Bone marrow (tissue), 2 donors: ENCODE results near the gene DENND4A.
"Not testable (repeated sequence)": the region's sequence is repeated elsewhere in the genome, so short reads cannot be mapped to it uniquely, and the experiment has no call there.

Source experiments
- DNase-seq, 2 donors: peaks; one replicate each; lab custom pipeline; 2025; lab: John Stamatoyannopoulos, UW

DENND4A gene

DNA sequence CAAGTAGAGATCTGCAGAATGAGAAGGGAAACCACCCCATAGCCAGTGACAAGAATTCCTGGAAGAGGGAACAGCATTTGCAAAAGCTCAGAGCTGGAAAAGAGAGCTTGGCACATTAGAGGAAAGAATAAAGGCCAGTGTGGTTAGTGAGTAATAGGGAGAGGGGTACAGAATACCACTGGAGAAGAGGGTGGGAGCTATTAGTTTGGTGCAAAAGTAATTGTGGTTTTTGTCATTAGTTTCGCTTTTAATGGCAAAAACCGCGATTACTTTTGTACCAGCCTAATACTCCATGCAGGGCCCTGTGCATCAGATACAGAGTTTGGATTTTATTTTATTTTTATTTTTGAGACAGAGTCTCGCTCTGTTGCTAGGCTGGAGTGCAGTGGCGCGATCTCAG, 160.6 kb downstream of the DENND4A start:
- no peak for DNase-seq

DNA sequence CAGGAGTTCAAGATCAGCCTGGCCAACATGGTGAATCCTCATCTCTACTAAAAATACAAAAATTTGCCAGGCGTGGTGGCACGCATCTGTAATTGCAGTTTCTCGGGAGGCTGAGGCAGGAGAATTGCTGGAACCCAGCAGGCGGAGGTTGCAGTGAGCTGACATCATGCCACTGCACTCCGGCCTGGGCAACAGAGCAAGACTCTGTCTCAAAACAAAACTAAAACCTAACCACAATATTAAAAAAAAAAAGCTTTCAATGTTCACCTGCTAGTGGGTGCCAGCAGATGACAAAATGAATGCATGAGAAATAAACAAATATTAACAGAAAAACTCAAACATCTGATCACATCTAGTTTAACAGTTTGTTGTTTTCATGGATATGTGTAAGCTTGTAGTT, 161.3 kb downstream of the DENND4A start:
- DNase-seq = no peak

DNA sequence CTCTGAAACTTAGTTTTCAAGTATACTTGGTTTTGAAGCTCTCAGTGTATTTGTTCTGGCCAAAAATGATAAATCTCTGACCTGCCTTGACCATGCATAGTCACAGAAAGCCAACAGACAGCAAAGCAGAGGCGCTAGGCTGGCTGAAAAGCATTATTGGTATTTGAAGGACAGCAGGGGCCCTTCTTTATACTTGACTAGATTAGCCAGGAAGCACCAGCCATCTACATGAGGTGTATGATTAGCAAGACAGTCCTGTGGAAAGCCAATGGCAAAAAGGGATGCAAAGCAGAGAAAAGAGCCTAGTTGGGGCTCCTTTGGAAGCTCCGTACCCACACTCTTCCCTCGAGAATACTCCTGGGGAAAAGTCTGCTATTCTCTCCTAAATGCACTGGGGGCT, 162.5 kb downstream of the DENND4A start:
- no peak for DNase-seq

DNA sequence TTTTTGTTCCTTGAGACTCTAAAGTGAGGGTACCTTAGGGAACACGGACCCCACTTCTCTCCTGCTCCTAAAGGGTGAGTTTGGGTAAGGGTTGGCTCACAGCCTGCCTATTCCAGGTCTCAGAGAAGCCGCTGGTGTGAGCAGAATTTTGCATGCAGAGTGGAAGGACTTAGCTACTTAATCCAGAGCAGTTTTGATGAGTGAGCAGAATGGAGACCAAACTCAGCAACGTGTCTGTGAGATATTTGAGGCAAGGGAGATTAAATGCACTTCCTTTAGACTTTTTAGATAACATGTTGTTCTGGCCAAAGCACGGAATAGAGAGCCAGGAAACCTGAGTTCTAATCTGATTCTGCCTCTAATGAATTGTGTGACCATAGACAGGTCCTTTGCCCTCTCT, 165.2 kb downstream of the DENND4A start:
- no peak for DNase-seq

GRCh38 chr15:65623103-65623502, 169.0 kb downstream of the DENND4A start:
- DNase-seq = no peak

GRCh38 chr15:65621638-65622037, 170.5 kb downstream of the DENND4A start, which contains the start of gene SLC24A1:
TSS of gene SLC24A1 (plus strand) at chr15:65621938. CDS start at chr15:65624081, 2,143 bp downstream.
- no peak for DNase-seq

DNA sequence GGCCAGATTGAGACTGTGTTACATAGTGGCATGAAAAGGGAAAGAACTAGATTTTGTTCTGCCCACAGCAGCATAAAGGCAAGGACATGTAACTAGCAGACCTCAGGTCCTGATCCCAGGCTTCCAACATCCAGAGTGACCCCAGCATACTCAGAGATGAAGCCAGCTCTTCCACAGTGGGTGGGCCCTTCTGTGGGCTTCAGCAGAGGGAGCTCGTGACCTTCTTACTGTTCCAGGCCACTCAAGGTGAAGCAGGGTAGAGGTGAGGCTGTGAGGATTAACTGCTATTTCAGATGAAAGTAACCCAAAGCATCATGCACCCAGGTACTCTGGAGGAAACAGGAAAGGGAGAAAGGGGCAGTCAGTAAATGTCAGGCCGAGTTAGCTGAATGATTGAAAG, 171.3 kb downstream of the DENND4A start:
- DNase-seq = no peak

- DNase-seq = no peak
These were observed 172.3 kb downstream of the DENND4A start for GRCh38 chr15:65619626-65620290.

GRCh38 chr15:65618560-65619109, 173.5 kb downstream of the DENND4A start:
- no peak for DNase-seq

DNA sequence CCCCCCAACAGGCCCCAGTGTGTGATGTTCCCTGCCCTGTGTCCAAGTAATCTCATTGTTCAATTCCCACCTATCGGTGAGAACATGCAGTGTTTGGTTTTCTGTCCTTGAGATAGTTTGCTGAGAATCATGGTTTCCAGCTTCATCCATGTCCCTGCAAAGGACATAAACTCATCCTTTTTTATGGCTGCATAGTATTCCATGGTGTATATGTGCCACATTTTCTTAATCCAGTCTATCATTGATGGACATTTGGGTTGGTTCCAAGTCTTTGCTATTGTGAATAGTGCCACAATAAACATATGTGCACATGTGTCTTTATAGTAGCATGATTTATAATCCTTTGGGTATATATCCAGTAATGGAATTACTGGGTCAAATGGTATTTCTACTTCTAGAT, 176.2 kb downstream of the DENND4A start:
- DNase-seq = not testable (repeated sequence)

DNA sequence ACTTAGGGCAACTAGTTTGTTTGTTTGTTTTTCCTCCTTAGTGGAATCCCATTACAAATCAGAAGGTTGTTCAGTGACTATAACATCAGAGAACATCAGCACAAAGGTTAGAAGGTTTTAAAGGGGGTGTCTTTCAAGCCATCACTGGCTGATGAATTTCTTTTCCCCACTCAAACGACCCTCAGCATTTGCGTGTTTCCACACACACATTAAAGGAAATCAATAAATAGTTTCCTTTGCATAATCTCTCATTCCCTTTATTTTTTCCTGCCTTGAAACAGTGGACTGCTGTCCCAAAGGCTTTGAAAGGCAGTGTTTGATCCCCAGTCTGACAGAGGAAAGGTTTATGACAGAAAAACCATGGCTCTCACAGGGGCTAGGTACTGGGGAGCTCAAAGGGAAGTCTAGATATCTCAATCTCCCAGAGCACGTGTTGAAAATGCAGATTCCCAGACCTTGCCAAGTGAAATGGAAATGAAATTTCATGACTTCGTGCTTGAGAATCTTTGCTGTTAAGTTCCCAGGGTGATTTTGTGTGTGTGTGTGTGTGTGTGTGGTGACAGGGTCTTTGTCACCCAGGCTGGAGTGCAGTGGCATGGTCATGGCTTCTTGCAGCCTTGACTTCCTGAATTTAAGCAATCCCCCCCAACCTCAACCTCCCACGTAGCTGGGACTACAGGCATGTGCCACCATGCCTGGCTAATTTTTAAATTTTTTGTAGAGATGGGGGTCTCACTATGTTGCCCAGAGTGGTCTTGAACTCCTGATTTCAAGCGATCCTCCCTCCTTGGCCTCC, 178.9 kb downstream of the DENND4A start:
- no peak for DNase-seq

- DNase-seq = no peak
These were observed 179.5 kb downstream of the DENND4A start for GRCh38 chr15:65612616-65612946.

DNA sequence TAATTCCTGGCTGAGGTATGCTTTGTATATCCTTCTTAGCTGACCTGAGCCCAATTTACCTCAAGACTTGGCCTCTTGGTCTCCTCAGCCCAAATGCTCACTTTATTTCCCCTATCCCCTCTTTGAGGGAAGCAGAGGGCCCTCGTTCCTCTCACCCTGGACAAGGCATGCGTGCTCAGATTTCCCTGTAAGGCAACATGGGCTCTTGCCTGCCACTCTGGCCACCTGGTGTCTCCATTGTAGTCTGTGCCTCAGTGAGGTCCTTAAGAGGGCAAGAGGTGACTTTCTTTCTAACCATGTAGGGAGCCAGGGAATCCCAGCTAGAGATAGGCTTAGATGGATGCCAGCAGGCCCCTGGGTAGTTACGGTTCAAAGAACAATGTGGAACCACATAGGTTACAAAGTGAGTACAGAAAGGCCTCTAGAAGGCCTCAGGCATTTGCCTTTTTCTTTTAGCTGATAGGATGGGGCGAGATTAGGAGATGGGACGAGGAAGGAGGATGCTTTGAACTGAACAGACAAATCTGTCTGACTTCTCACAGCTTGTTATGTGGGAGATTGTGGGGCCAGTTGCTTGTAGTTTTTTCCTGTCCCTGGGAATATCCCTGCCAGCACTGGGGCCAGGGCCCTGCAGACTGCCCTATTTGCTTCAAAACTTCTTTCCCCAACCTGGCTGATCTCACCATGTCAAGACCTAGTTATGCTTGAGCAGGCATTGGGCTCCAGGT, 180.0 kb downstream of the DENND4A start:
- no peak for DNase-seq

GRCh38 chr15:65610871-65611718, 181.0 kb downstream of the DENND4A start, which contains the start of gene INTS14:
TSS of gene INTS14 (minus strand) at chr15:65611131. CDS start at chr15:65607380, 3,751 bp downstream.
- DNase-seq = peak; percentile 82 to 88
